ENCODE data around the gene XPNPEP2.

The XPNPEP2 gene

GRCh38 chrX:129724754-129725153 lies 14.0 kb upstream of the XPNPEP2 start:
- TF ChIP-seq CTCF (IDR thresholded peaks at IDR 0.05; ENCODE audit: low read depth, low read length) = no peak
- TF ChIP-seq, protein P1, sequence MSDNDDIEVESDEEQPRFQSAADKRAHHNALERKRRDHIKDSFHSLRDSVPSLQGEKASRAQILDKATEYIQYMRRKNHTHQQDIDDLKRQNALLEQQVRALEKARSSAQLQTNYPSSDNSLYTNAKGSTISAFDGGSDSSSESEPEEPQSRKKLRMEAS (IDR thresholded peaks at IDR 0.05; ENCODE audit: low read depth, low read length) = no peak
- no peak for TF ChIP-seq MYC (IDR thresholded peaks at IDR 0.05; ENCODE audit: low read depth, low read length)
- no peak for TF ChIP-seq POLR2A (IDR thresholded peaks at IDR 0.05; ENCODE audit: extremely low read depth, insufficient read length)
- no peak overlapping the region for H3K4me3 ChIP-seq (ENCODE audit: low read depth, low read length)
- DNase-seq (ENCODE audit: low read depth) = no peak

GRCh38 chrX:129726307-129727111 lies 12.3 kb upstream of the XPNPEP2 start:
- DNase-seq (ENCODE audit: low read depth) = peak; percentile 41
- peak; percentile 59 for TF ChIP-seq CTCF (IDR thresholded peaks at IDR 0.05; ENCODE audit: low read depth, low read length)
- TF ChIP-seq POLR2A (IDR thresholded peaks at IDR 0.05; ENCODE audit: extremely low read depth, insufficient read length) = no peak
- no peak overlapping the region for H3K4me3 ChIP-seq (ENCODE audit: low read depth, low read length)

DNA sequence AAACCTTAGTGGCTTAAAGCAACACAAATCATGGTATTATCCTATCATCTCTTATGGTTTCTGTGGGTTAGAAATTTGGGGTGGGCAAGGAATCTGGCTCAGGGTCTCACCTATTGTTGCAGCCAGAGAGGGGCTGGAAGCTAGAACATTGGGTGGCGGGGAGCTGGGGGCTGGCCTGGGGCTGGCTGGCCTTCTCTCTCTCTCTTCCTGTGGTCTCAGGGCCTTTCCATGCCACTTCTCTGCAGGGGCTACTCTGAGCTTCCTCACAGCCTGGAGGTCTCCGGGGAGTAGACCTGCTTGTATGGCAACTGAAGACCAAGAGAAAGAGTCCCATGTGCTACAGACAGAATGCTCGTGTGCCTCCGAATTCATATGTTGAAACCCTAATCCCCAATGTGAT lies 10.7 kb upstream of the XPNPEP2 start:
- no peak for DNase-seq (ENCODE audit: low read depth)
- no peak overlapping the region for H3K4me3 ChIP-seq (ENCODE audit: low read depth, low read length)
- TF ChIP-seq MYC (IDR thresholded peaks at IDR 0.05; ENCODE audit: low read depth, low read length) (no peak), CTCF (IDR thresholded peaks at IDR 0.05; ENCODE audit: low read depth, low read length) (no peak)
- TF ChIP-seq, protein P1 (IDR thresholded peaks at IDR 0.05; ENCODE audit: low read depth, low read length) = no peak

GRCh38 chrX:129731228-129731627 lies 7.6 kb upstream of the XPNPEP2 start:
- DNase-seq (ENCODE audit: low read depth) = peak; percentile 57
- TF ChIP-seq CTCF (IDR thresholded peaks at IDR 0.05; ENCODE audit: low read depth, low read length) = no peak
- no peak for TF ChIP-seq POLR2A (IDR thresholded peaks at IDR 0.05; ENCODE audit: extremely low read depth, insufficient read length)
- H3K4me3 ChIP-seq (ENCODE audit: low read depth, low read length) = no peak overlapping the region

DNA sequence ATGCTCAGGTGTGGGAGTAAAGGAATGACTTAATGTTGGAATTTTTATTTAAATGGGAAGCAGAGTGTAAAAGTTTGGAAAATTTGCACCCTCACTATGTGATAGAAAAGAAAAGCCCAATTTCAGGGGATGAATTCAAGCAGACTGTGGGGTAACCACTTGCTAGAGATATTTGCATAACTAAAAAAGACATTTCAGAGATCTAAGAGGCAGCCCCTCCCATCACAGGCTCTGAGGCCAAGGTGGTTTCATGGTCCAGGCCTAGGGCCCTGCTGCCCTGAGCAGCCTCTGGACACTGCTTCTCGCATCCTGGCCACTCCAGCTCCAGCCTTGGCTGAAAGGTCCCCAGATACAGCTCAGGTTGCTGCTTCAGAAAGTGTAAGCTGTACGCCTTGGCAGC lies 5.9 kb upstream of the XPNPEP2 start:
- DNase-seq (ENCODE audit: low read depth) = no peak
- no peak for TF ChIP-seq POLR2A (IDR thresholded peaks at IDR 0.05; ENCODE audit: extremely low read depth, insufficient read length)
- TF ChIP-seq CTCF (IDR thresholded peaks at IDR 0.05; ENCODE audit: low read depth, low read length) = no peak
- TF ChIP-seq, protein P1 (IDR thresholded peaks at IDR 0.05; ENCODE audit: low read depth, low read length) = no peak
- TF ChIP-seq MYC (IDR thresholded peaks at IDR 0.05; ENCODE audit: low read depth, low read length) = no peak
- no peak overlapping the region for H3K4me3 ChIP-seq (ENCODE audit: low read depth, low read length)

GRCh38 chrX:129733335-129733734 lies 5.4 kb upstream of the XPNPEP2 start:
- no peak for DNase-seq (ENCODE audit: low read depth)
- no peak overlapping the region for H3K4me3 ChIP-seq (ENCODE audit: low read depth, low read length)
- TF ChIP-seq, protein P1 (IDR thresholded peaks at IDR 0.05; ENCODE audit: low read depth, low read length) = no peak
- no peak for TF ChIP-seq CTCF (IDR thresholded peaks at IDR 0.05; ENCODE audit: low read depth, low read length)
- TF ChIP-seq POLR2A (IDR thresholded peaks at IDR 0.05; ENCODE audit: extremely low read depth, insufficient read length) = no peak
- no peak for TF ChIP-seq MYC (IDR thresholded peaks at IDR 0.05; ENCODE audit: low read depth, low read length)

Measured in NB4 (cell line).